Left ventricle myocardium inferior (tissue), 1 donor: ENCODE measurements around the gene ECHS1. TPM values are rescaled to one million over a fixed set of nuclear protein-coding genes. Genes with fewer than 3 reads are reported as not detected.
"Not testable (repeated sequence)": the region's sequence is repeated elsewhere in the genome, so short reads cannot be mapped to it uniquely, and the experiment has no call there.

Experiments used
- DNase-seq: peaks from one replicate; pipeline ENCODE4 v3.0.0-alpha.2; 2020
- H3K27ac ChIP-seq: fragments of 200-600 bp; replicated peaks from 2 replicates; pipeline ENCODE4 v1.8.0; 2021
- H3K27me3 ChIP-seq: fragments of 200-600 bp; 2 replicates; pipeline ENCODE4 v1.8.0; 2021; ENCODE audit warnings: low read depth
- H3K36me3 ChIP-seq: fragments of 200-600 bp; 2 replicates; pipeline ENCODE4 v1.8.0; 2021
- H3K4me1 ChIP-seq: fragments of 200-600 bp; 2 replicates; pipeline ENCODE4 v1.8.0; 2021
- H3K4me3 ChIP-seq: fragments of 200-600 bp; 2 replicates; pipeline ENCODE4 v1.8.0; 2021; ENCODE audit warnings: mild to moderate bottlenecking, moderate library complexity
- H3K9me3 ChIP-seq: fragments of 200-600 bp; replicated peaks from 2 replicates; pipeline ENCODE4 v1.8.0; 2021
- intact Hi-C: fragments of 100-400 bp; cut with micrococcal nuclease; formaldehyde crosslinking; loops from one replicate; pipeline ENCODE4 v1.11.0; 2022
- total RNA-seq: library from RNA; stranded (reverse); fragmentation: NEBNext Ultra II Directional; extraction: Animal tissue kit (Norgen Biotek cat#: 25700); gene quantifications from one replicate; pipeline ENCODE4 v1.2.1, GENCODE V29; 2021
- TF ChIP-seq, protein P1 (sequence below): fragments of 200-600 bp; IDR thresholded peaks from 2 replicates; pipeline ENCODE4 v1.8.0; 2021; ENCODE audit warnings: antibody characterized with exemption, mild to moderate bottlenecking, borderline replicate concordance
- donor health status: DM: no; HTN: yes; CAD: no; lungs with severe emphysema.

ECHS1 gene
- total RNA-seq, 1 donor from 2014 or later: 212 TPM

DNA sequence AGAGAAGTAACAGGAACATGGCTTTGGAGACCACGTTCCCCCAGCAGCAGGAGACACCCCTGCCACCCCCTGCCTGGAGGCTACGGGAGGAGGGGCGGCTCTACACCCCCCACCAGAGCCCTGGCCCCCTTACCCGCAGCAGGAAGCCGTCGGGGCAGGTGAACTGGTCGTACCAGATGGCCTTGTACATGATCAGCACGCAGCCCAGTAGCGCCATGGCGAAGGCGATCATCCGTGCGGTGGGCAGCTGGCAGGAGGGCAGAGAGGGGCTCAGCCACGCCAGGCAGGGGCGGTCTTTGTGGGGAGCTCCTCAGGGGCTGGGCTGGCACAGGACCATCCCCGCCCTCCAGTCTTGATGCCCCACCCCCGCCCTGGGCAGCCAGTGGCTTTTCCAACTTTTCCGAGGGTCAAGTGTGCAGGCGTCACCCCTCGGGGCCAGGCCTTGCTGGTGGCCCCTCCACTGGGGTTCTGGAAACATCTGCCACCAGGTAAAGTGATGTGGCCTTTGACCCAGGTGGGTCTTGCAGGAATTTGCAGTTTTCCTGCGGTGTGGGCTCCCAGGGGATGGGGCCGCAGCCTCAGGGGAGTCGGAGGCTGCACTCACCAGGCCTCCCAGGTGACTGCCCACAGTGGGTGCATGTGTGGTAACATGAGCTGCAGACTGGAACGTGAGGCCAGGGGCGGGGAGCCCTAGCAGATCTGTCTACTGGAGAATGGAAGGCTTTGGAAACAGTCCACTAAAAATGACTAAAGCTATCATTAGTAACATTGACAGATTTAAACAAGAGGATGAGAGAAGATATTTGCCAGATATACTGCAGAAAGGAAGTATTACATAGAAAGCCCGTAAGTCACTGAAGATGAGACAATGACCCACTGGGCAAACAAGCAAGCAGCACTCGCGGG, 46.2 kb downstream of the ECHS1 start:
- Histone ChIP-seq H3K4me3 (no peak overlapping the region), H3K36me3 (no peaks in the 10 kb centered on the region), H3K4me1 (peaks cover 24% of the 10 kb centered on the region), H3K27me3 (peaks cover 84% of the 10 kb centered on the region), H3K27ac (no peak overlapping the region), H3K9me3 (no peaks in the 10 kb centered on the region)
- TF ChIP-seq, protein P1, sequence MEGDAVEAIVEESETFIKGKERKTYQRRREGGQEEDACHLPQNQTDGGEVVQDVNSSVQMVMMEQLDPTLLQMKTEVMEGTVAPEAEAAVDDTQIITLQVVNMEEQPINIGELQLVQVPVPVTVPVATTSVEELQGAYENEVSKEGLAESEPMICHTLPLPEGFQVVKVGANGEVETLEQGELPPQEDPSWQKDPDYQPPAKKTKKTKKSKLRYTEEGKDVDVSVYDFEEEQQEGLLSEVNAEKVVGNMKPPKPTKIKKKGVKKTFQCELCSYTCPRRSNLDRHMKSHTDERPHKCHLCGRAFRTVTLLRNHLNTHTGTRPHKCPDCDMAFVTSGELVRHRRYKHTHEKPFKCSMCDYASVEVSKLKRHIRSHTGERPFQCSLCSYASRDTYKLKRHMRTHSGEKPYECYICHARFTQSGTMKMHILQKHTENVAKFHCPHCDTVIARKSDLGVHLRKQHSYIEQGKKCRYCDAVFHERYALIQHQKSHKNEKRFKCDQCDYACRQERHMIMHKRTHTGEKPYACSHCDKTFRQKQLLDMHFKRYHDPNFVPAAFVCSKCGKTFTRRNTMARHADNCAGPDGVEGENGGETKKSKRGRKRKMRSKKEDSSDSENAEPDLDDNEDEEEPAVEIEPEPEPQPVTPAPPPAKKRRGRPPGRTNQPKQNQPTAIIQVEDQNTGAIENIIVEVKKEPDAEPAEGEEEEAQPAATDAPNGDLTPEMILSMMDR: no peak
- DNase-seq: no peak
- intact Hi-C loops: loop anchor here (5.0 kb wide), 1 partner anchor 280 kb away; no protein-coding TSS in a partner anchor

DNA sequence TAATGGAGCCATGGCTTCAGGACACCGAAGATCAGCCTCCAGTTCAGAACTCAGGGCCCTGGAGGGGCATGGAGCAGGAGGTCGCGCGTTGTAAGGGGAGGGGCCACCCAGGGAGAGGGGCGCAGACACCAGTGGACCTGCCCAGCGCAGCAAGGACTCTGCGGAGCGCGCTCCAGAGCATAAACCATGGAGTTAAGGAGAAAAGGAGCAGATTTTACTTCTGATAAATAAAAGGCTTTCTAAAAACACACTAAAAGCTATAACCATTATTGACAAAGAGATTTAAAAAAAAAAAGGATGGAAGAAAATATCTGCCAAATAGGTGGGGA, 47.0 kb downstream of the ECHS1 start:
- Histone ChIP-seq H3K9me3 (peaks cover under 1% of the 10 kb centered on the region), H3K27ac (no peak overlapping the region), H3K4me1 (peaks cover 24% of the 10 kb centered on the region), H3K4me3 (peak overlapping the region; percentile 61), H3K36me3 (no peaks in the 10 kb centered on the region), H3K27me3 (peaks cover 80% of the 10 kb centered on the region)
- TF ChIP-seq, protein P1: no peak
- intact Hi-C loops: loop anchor here (5.0 kb wide), 1 partner anchor 281 kb away; no protein-coding TSS in a partner anchor
- DNase-seq: no peak

DNA sequence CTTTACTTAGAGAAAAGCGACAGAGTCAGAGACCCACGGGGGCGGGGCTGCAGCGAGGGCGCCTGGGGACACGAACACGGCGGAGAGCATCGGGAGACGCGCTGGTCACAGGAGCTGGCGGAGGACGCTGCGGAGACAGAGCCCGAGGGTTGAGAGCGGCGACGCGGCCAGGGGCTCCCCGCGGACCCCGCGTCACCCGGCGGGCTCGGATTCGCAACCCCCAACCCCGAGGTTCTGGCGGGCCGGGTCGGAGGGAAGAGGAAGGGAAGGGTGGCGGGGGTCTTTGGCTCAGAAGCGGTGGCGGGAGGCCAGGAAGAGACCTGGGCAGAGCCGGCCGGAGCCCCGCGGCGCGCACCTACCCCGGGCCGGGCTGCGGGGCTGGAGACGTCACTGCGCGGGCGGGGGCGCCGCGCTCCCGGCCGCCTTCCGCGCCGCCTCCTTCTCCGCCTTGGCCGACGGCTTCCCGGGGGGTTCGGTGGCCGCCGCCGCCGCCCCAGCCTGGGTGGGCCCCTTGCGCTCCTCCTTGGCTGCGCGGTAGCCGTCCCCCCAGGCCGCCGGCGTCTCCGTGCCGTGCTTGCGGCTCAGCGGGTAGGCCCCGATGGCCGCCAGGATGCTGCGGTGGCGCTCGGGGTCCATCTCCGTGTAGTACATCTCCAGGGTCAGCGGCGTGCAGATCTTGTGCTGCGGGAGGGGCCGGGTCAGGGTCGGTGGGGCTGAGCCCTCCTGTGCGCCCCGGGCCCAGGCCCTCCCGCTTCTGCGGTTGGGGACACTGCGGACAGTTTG, 47.5 kb downstream of the ECHS1 start:
- H3K27ac ChIP-seq: no peak overlapping the region
- H3K27me3 ChIP-seq: peaks cover 80% of the 10 kb centered on the region
- intact Hi-C loops: loop anchor here (5.0 kb wide), 1 partner anchor 282 kb away; no protein-coding TSS in a partner anchor
- DNase-seq: no peak
- H3K36me3 ChIP-seq: no peaks in the 10 kb centered on the region
- peaks cover 24% of the 10 kb centered on the region for H3K4me1 ChIP-seq
- H3K4me3 ChIP-seq: peak overlapping the region; percentile 61
- H3K9me3 ChIP-seq: peaks cover 4% of the 10 kb centered on the region
- TF ChIP-seq, protein P1: no peak

DNA sequence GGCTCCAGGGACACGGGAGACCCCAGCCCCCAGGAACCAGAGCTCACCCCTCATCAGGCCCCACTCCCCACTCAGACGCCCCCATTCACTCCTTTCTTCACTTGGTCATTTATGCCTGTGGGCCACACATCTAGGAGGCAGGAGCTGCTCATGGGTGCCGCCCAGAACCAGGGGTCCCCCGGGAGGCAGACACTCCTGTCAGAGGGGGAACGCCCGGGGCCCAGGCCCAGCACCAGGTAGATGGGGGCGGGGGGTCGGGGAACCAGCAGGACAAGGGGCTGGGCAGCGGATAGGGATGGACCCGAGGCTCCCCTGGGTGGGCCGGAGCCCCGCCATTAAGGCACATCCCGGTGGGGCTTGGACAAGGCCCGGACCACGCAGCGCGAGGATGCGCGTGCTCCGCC, 48.3 kb downstream of the ECHS1 start:
- no peak for DNase-seq
- H3K4me1 ChIP-seq: peaks cover 21% of the 10 kb centered on the region
- TF ChIP-seq, protein P1: no peak
- no peaks in the 10 kb centered on the region for H3K36me3 ChIP-seq
- peaks cover 84% of the 10 kb centered on the region for H3K27me3 ChIP-seq
- peak overlapping the region; percentile 61 for H3K4me3 ChIP-seq
- intact Hi-C loops: loop anchor here (5.0 kb wide), 1 partner anchor 282 kb away; no protein-coding TSS in a partner anchor
- H3K9me3 ChIP-seq: peaks cover 4% of the 10 kb centered on the region
- no peak overlapping the region for H3K27ac ChIP-seq

DNA sequence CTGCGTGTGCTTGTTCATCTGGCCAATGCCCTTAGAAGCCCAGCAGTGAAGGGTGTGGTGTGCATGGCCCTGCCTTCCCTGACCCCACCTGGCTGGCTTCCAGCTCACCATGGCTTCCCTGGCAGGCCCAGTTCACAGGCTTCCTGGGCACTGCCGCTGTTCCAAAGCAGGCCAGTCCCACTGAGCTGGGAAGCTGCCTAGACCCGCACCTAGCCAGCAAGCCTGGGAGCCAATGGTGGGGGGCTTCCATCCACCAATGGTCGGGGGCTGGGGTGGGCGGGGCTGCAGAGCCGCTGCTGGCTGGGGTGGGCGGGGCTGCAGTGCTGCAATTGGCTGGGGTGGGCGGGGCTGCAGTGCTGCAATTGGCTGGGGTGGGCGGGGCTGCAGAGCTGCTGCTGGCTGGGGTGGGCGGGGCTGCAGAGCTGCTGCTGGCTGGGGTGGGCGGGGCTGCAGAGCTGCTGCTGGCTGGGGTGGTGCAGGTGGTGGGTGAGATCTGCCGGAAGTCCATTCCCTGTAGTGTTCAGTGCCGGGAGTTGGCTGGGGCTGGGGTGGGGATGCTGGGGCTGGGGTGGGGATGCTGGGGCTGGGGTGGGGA, 48.9 kb downstream of the ECHS1 start:
- peak overlapping the region; percentile 61 for H3K4me3 ChIP-seq
- peaks cover 17% of the 10 kb centered on the region for H3K4me1 ChIP-seq
- peaks cover 4% of the 10 kb centered on the region for H3K9me3 ChIP-seq
- H3K27ac ChIP-seq: no peak overlapping the region
- H3K36me3 ChIP-seq: no peaks in the 10 kb centered on the region
- peaks cover 84% of the 10 kb centered on the region for H3K27me3 ChIP-seq
- peak; percentile 52 for DNase-seq
- TF ChIP-seq, protein P1: no peak
- intact Hi-C loops: no loop called here

DNA sequence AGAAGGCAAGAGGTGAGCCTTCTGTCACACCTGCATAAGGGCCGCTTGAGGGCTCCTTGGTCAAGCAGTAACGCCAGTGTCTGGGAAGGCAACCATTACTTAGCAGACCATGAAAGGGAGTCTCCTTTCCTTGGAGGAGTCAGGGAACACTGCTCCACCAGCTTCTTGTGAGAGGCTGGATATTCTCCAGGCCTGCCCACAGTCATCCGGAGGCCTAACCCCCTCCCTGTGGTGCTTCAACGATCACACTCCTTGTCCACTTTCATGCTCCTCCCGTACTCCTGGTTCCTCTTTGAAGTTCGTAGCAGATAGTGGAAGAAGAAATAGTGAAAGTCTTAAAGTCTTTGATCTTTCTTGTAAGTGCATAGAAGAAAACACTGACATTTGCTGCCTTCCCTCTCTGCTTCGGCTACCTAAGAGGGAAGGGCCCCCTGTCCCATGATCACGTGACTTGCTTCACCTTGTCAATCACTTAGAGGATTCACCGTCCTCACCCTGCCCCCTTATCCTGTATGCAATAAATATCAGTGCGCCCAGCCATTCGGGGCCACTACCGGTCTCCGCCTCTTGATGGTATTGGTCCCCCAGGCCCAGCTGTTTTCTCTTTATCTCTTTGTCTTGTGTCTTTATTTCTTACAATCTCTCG, 51.0 kb downstream of the ECHS1 start:
- H3K27ac ChIP-seq, DNase-seq, H3K4me3 ChIP-seq, intact Hi-C loops, H3K9me3 ChIP-seq, H3K36me3 ChIP-seq: not testable (repeated sequence)
- H3K27me3 ChIP-seq: peaks cover 72% of the 10 kb centered on the region
- H3K4me1 ChIP-seq: peaks cover 24% of the 10 kb centered on the region

DNA sequence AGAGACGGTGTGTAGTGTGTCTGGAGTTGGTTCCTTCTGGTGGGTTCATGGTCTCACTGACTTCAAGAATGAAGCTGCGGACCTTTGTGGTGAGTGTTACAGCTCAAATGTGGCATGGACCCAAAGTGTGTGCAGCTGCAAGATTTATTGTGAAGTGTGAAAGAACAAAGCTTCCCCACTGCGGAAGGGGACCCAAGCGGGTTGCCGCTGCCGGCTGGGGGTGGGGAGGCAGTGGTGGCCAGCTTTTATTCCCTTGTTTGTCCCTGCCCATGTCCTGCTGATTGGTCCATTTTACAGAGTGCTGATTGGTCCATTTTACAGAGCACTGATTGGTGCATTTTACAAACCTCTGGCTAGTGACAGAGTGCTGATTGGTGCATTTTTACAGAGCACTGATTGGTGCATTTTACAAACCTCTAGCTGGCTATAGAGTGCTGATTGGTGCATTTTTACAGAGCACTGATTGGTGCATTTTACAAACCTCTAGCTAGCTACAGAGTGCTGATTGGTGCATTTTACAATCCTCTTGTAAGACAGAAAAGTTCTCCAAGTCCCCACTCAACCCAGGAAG, 52.2 kb downstream of the ECHS1 start:
- Histone ChIP-seq H3K27me3 (peaks cover 60% of the 10 kb centered on the region), H3K4me1 (peaks cover 20% of the 10 kb centered on the region)
- DNase-seq, H3K9me3 ChIP-seq, H3K27ac ChIP-seq, H3K4me3 ChIP-seq, intact Hi-C loops, H3K36me3 ChIP-seq: not testable (repeated sequence)
